Measurements from ENCODE around the gene DHODH. TPM values are rescaled to one million over a fixed set of nuclear protein-coding genes. Genes with fewer than 3 reads are reported as not detected.

The DHODH gene
- polyA plus RNA-seq, 1 donor from 2014 or later: 3.8 TPM

- Histone ChIP-seq H3K36me3 (ENCODE audit: insufficient read depth, low read length) (no peaks in the 10 kb centered on the region), H3K9ac (ENCODE audit: low read length) (no peak overlapping the region), H2AFZ (ENCODE audit: low read depth, low read length) (no peak overlapping the region), H3K9me3 (ENCODE audit: low read length) (no peaks in the 10 kb centered on the region), H3K27me3 (ENCODE audit: insufficient read depth, low read depth, low read length) (no peaks in the 10 kb centered on the region), H3K9me2 (ENCODE audit: insufficient read depth, low read length) (no peaks in the 10 kb centered on the region), H3K27ac (ENCODE audit: low read length) (no peak overlapping the region), H3K4me2 (ENCODE audit: low read length) (no peak overlapping the region), H3K4me3 (ENCODE audit: low read length) (no peak overlapping the region), H3F3A (ENCODE audit: insufficient read depth, low read length, poor library complexity, severe bottlenecking) (no peaks in the 10 kb centered on the region), H3K79me2 (replicated peaks; ENCODE audit: insufficient read depth, low read length) (no peaks in the 10 kb centered on the region), H4K20me1 (ENCODE audit: insufficient read depth) (no peaks in the 10 kb centered on the region)
- TF ChIP-seq, protein P1, sequence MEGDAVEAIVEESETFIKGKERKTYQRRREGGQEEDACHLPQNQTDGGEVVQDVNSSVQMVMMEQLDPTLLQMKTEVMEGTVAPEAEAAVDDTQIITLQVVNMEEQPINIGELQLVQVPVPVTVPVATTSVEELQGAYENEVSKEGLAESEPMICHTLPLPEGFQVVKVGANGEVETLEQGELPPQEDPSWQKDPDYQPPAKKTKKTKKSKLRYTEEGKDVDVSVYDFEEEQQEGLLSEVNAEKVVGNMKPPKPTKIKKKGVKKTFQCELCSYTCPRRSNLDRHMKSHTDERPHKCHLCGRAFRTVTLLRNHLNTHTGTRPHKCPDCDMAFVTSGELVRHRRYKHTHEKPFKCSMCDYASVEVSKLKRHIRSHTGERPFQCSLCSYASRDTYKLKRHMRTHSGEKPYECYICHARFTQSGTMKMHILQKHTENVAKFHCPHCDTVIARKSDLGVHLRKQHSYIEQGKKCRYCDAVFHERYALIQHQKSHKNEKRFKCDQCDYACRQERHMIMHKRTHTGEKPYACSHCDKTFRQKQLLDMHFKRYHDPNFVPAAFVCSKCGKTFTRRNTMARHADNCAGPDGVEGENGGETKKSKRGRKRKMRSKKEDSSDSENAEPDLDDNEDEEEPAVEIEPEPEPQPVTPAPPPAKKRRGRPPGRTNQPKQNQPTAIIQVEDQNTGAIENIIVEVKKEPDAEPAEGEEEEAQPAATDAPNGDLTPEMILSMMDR (IDR thresholded peaks at IDR 0.05; ENCODE audit: poor library complexity, severe bottlenecking): no peak
- no peak for TF ChIP-seq TAF1 (IDR thresholded peaks at IDR 0.05; ENCODE audit: low read depth)
- TF ChIP-seq RAD21 (conservative IDR thresholded peaks at IDR 0.05): no peak
- no peak for TF ChIP-seq EZH2 (IDR thresholded peaks at IDR 0.05; ENCODE audit: borderline replicate concordance, insufficient read depth, low read length, poor library complexity, severe bottlenecking)
- TF ChIP-seq SMC3 (conservative IDR thresholded peaks at IDR 0.05; ENCODE audit: poor library complexity): no peak
- no peak for TF ChIP-seq POLR2AphosphoS5 (IDR thresholded peaks at IDR 0.05)
- TF ChIP-seq MXI1 (conservative IDR thresholded peaks at IDR 0.05; ENCODE audit: poor library complexity, severe bottlenecking): no peak
- TF ChIP-seq REST (IDR thresholded peaks at IDR 0.05; ENCODE audit: borderline replicate concordance): no peak
Measured at GRCh38 chr16:71963125-71963875, 45.2 kb upstream of the DHODH start.

DNA sequence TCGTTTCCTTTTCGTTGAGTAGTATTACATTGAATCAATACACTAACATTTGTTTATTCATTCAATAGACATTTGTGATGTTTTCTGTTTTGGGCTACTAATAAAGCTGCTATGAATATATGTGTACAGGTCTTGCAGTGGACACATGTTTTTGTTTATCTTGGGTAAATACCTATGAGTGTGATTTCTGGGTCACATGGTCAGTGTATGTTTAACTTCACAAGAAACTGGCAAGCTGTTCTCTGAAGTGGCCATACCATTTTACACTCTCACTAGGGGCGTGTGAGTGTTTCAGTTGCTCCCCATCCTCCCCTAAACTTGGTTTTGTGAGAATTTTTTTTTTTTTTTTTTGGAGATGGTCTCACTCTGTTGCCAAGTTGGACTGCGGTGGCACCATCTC lies 43.3 kb upstream of the DHODH start:
- Histone ChIP-seq H3K9me2 (ENCODE audit: insufficient read depth, low read length) (no peaks in the 10 kb centered on the region), H3F3A (ENCODE audit: insufficient read depth, low read length, poor library complexity, severe bottlenecking) (no peaks in the 10 kb centered on the region), H3K27ac (ENCODE audit: low read length) (no peak overlapping the region), H3K4me2 (ENCODE audit: low read length) (no peak overlapping the region), H3K79me2 (replicated peaks; ENCODE audit: insufficient read depth, low read length) (no peaks in the 10 kb centered on the region), H3K36me3 (ENCODE audit: insufficient read depth, low read length) (no peaks in the 10 kb centered on the region), H3K9me3 (ENCODE audit: low read length) (no peaks in the 10 kb centered on the region), H3K9ac (ENCODE audit: low read length) (no peak overlapping the region), H2AFZ (ENCODE audit: low read depth, low read length) (no peak overlapping the region), H3K27me3 (ENCODE audit: insufficient read depth, low read depth, low read length) (no peaks in the 10 kb centered on the region), H3K4me3 (ENCODE audit: low read length) (no peak overlapping the region), H4K20me1 (ENCODE audit: insufficient read depth) (no peaks in the 10 kb centered on the region)
- no peak for TF ChIP-seq MXI1 (conservative IDR thresholded peaks at IDR 0.05; ENCODE audit: poor library complexity, severe bottlenecking)
- no peak for TF ChIP-seq POLR2AphosphoS5 (IDR thresholded peaks at IDR 0.05)

GRCh38 chr16:71966932-71967331 lies 41.6 kb upstream of the DHODH start:
- no peak overlapping the region for H3K9ac ChIP-seq (ENCODE audit: low read length)
- TF ChIP-seq REST (IDR thresholded peaks at IDR 0.05; ENCODE audit: borderline replicate concordance) (no peak), SMC3 (conservative IDR thresholded peaks at IDR 0.05; ENCODE audit: poor library complexity) (no peak), EZH2 (IDR thresholded peaks at IDR 0.05; ENCODE audit: borderline replicate concordance, insufficient read depth, low read length, poor library complexity, severe bottlenecking) (no peak), POLR2AphosphoS5 (IDR thresholded peaks at IDR 0.05) (no peak), MXI1 (conservative IDR thresholded peaks at IDR 0.05; ENCODE audit: poor library complexity, severe bottlenecking) (no peak), TAF1 (IDR thresholded peaks at IDR 0.05; ENCODE audit: low read depth) (no peak), RAD21 (conservative IDR thresholded peaks at IDR 0.05) (no peak), EP300 (conservative IDR thresholded peaks at IDR 0.05; ENCODE audit: poor library complexity, severe bottlenecking) (no peak)
- TF ChIP-seq, protein P1 (IDR thresholded peaks at IDR 0.05; ENCODE audit: poor library complexity, severe bottlenecking): no peak
- H3K36me3 ChIP-seq (ENCODE audit: insufficient read depth, low read length): no peaks in the 10 kb centered on the region
- no peaks in the 10 kb centered on the region for H3K27me3 ChIP-seq (ENCODE audit: insufficient read depth, low read depth, low read length)
- H3K4me2 ChIP-seq (ENCODE audit: low read length): no peak overlapping the region
- H3K9me3 ChIP-seq (ENCODE audit: low read length): no peaks in the 10 kb centered on the region
- H4K20me1 ChIP-seq (ENCODE audit: insufficient read depth): no peaks in the 10 kb centered on the region
- H3F3A ChIP-seq (ENCODE audit: insufficient read depth, low read length, poor library complexity, severe bottlenecking): no peaks in the 10 kb centered on the region
- H3K9me2 ChIP-seq (ENCODE audit: insufficient read depth, low read length): no peaks in the 10 kb centered on the region
- H3K27ac ChIP-seq (ENCODE audit: low read length): no peak overlapping the region
- H3K4me3 ChIP-seq (ENCODE audit: low read length): no peak overlapping the region
- no peaks in the 10 kb centered on the region for H3K79me2 ChIP-seq (replicated peaks; ENCODE audit: insufficient read depth, low read length)
- no peak overlapping the region for H2AFZ ChIP-seq (ENCODE audit: low read depth, low read length)
